Naive thymus-derived CD8-positive, alpha-beta T cell (primary cell): Measurements from ENCODE around the gene RBP3. TPM values are rescaled to one million over a fixed set of nuclear protein-coding genes. Genes with fewer than 3 reads are reported as not detected.

Experiments
- ATAC-seq, 2 donors: fragments of 150-1000 bp; cut with Tn5 transposase in 1 of 2; sonication (Bioruptor Pico), chemical (Tn5 transposase) in 1 of 2; 1 replicate in 1 of 2; 2 replicates in 1 of 2; pipeline ENCODE4 v1.10.0; 2021; ENCODE audit warnings: mild to moderate bottlenecking in 2 of 2, moderate library complexity in 2 of 2
- POLR2A ChIA-PET: fragments of 350-600 bp; sonication (Branson Sonifier 250); formaldehyde crosslinking; loops from one replicate; lab custom pipeline; 2021; ENCODE audit warnings: antibody characterized with exemption; lab: Charles Lee
- DNase-seq, 10 donors: peaks; one replicate each; pipeline versions ENCODE4 v3.0.0 to v3.0.0-alpha.2; 2020 to 2022
- H3K27ac Mint-ChIP-seq, 10 donors: one replicate each; pipeline ENCODE4 v1.8.0; 2020 to 2022; ENCODE audit warnings: mild to moderate bottlenecking in 10 of 10, mixed read lengths in 10 of 10, moderate library complexity in 4 of 10, inconsistent platforms in 1 of 10
- H3K27me3 Mint-ChIP-seq, 5 donors: one replicate each; pipeline ENCODE4 v1.8.0; 2021 to 2022; ENCODE audit warnings: mixed read lengths in 5 of 5
- H3K36me3 Mint-ChIP-seq, 3 donors: one replicate each; pipeline ENCODE4 v1.8.0; 2020 to 2022; ENCODE audit warnings: mixed read lengths in 3 of 3, mild to moderate bottlenecking in 2 of 3, inconsistent platforms in 1 of 3
- H3K4me1 Mint-ChIP-seq, 4 donors: one replicate each; pipeline ENCODE4 v1.8.0; 2021 to 2022; ENCODE audit warnings: mixed read lengths in 4 of 4
- H3K4me3 Mint-ChIP-seq, 10 donors: one replicate each; pipeline ENCODE4 v1.8.0; 2020 to 2022; ENCODE audit warnings: mild to moderate bottlenecking in 10 of 10, mixed read lengths in 10 of 10, moderate library complexity in 6 of 10, inconsistent platforms in 1 of 10
- H3K9me3 Mint-ChIP-seq, 9 donors: one replicate each; pipeline ENCODE4 v1.8.0; 2020 to 2022; ENCODE audit warnings: mixed read lengths in 9 of 9, mild to moderate bottlenecking in 3 of 9, inconsistent platforms in 1 of 9, moderate library complexity in 1 of 9
- polyA plus RNA-seq, 3 donors: library from polyadenylated mRNA; unstranded; fragments of 300-500 nt; fragmentation: Illumina TruSeq; gene quantifications; one replicate each; pipeline ENCODE4 v1.2.3, GENCODE V29; 2021
- total RNA-seq, 8 experiments: library from RNA in 2 of 8; stranded (reverse) in 2 of 8; gene quantifications; one replicate each; pipeline ENCODE4 v1.2.3 and lab custom pipeline; 2021 to 2026

The RBP3 gene
- total and polyA plus RNA-seq, 5 experiments from 2014 or later: not detected

GRCh38 chr10:47321521-47322195 lies 26.5 kb upstream of the RBP3 start:
- Mint-ChIP-seq H3K9me3 (no peaks in the 10 kb centered on the region), H3K4me3 (no peak overlapping the region), H3K27me3 (peaks cover 2 to 25% (median 6%) of the 10 kb centered on the region in 5 donors), H3K27ac (peak overlapping the region in 1 of 10 donors; percentile 2), H3K36me3 (no peaks in the 10 kb centered on the region), H3K4me1 (peaks cover 0 to 4% (median 0%) of the 10 kb centered on the region in 4 donors)
- no peak for ATAC-seq
- POLR2A ChIA-PET: no interaction called here
- DNase-seq: no peak

GRCh38 chr10:47322300-47323061 lies 25.7 kb upstream of the RBP3 start, which contains the start of gene GDF2:
GDF2 (plus strand) TSS chr10:47322454; CDS start chr10:47322669, 215 bp downstream.
- no peaks in the 10 kb centered on the region for H3K36me3 Mint-ChIP-seq
- no peaks in the 10 kb centered on the region for H3K9me3 Mint-ChIP-seq
- no peak for DNase-seq
- peak within 1 kb of the TSS in 1 of 10 donors; percentile 2 for H3K27ac Mint-ChIP-seq
- POLR2A ChIA-PET: no interaction called here
- no peak within 1 kb of the TSS for H3K4me3 Mint-ChIP-seq
- peaks cover 0 to 5% (median 0%) of the 10 kb centered on the region in 4 donors for H3K4me1 Mint-ChIP-seq
- no peak for ATAC-seq
- peaks cover 2 to 25% (median 6%) of the 10 kb centered on the region in 5 donors for H3K27me3 Mint-ChIP-seq

GRCh38 chr10:47323087-47323486 lies 25.1 kb upstream of the RBP3 start:
- ATAC-seq (no peak), DNase-seq (no peak)
- peaks cover 2 to 25% (median 6%) of the 10 kb centered on the region in 5 donors for H3K27me3 Mint-ChIP-seq
- no peak overlapping the region for H3K4me3 Mint-ChIP-seq
- peaks cover 0 to 11% (median 4%) of the 10 kb centered on the region in 4 donors for H3K4me1 Mint-ChIP-seq
- POLR2A ChIA-PET: no interaction called here
- H3K9me3 Mint-ChIP-seq: peaks cover 0 to 2% (median 0%) of the 10 kb centered on the region in 9 donors
- no peak overlapping the region for H3K27ac Mint-ChIP-seq
- no peaks in the 10 kb centered on the region for H3K36me3 Mint-ChIP-seq

GRCh38 chr10:47323636-47324296 lies 24.4 kb upstream of the RBP3 start:
- H3K27me3 Mint-ChIP-seq: peaks cover 1 to 25% (median 5%) of the 10 kb centered on the region in 5 donors
- POLR2A ChIA-PET: no interaction called here
- no peak for ATAC-seq
- no peaks in the 10 kb centered on the region for H3K36me3 Mint-ChIP-seq
- H3K4me1 Mint-ChIP-seq: peaks cover 0 to 16% (median 6%) of the 10 kb centered on the region in 4 donors
- H3K27ac Mint-ChIP-seq: no peak overlapping the region
- no peak overlapping the region for H3K4me3 Mint-ChIP-seq
- H3K9me3 Mint-ChIP-seq: peaks cover 0 to 9% (median 0%) of the 10 kb centered on the region in 9 donors
- DNase-seq: no peak

GRCh38 chr10:47325303-47326291 lies 22.6 kb upstream of the RBP3 start:
- DNase-seq (no peak), ATAC-seq (no peak)
- Mint-ChIP-seq H3K27me3 (peaks cover 0 to 25% (median 5%) of the 10 kb centered on the region in 5 donors), H3K36me3 (no peaks in the 10 kb centered on the region), H3K9me3 (peaks cover 0 to 9% (median 0%) of the 10 kb centered on the region in 9 donors), H3K4me3 (no peak overlapping the region), H3K4me1 (peaks cover 0 to 16% (median 6%) of the 10 kb centered on the region in 4 donors), H3K27ac (no peak overlapping the region)
- POLR2A ChIA-PET: no interaction called here

- Mint-ChIP-seq H3K4me1 (peaks cover 0 to 13% (median 6%) of the 10 kb centered on the region in 4 donors), H3K27ac (no peak overlapping the region), H3K4me3 (no peak overlapping the region), H3K9me3 (peaks cover 0 to 9% (median 0%) of the 10 kb centered on the region in 9 donors), H3K27me3 (peaks cover 0 to 22% (median 2%) of the 10 kb centered on the region in 5 donors), H3K36me3 (no peaks in the 10 kb centered on the region)
- POLR2A ChIA-PET: no interaction called here
- ATAC-seq: no peak
- no peak for DNase-seq
These were observed 21.7 kb upstream of the RBP3 start for GRCh38 chr10:47326306-47326926.

- Mint-ChIP-seq H3K9me3 (peaks cover 0 to 9% (median 0%) of the 10 kb centered on the region in 9 donors), H3K27ac (no peak overlapping the region), H3K4me1 (peaks cover 0 to 13% (median 6%) of the 10 kb centered on the region in 4 donors), H3K36me3 (no peaks in the 10 kb centered on the region), H3K4me3 (no peak overlapping the region), H3K27me3 (peaks cover 0 to 17% (median 2%) of the 10 kb centered on the region in 5 donors)
- POLR2A ChIA-PET: no interaction called here
- ATAC-seq (no peak), DNase-seq (no peak)
These were observed 21.2 kb upstream of the RBP3 start for GRCh38 chr10:47326927-47327330.

- Mint-ChIP-seq H3K36me3 (no peaks in the 10 kb centered on the region), H3K9me3 (peaks cover 0 to 9% (median 0%) of the 10 kb centered on the region in 9 donors), H3K4me3 (no peak overlapping the region), H3K27ac (no peak overlapping the region), H3K4me1 (peaks cover 0 to 12% (median 6%) of the 10 kb centered on the region in 4 donors), H3K27me3 (peaks cover 0 to 6% (median 0%) of the 10 kb centered on the region in 5 donors)
- ATAC-seq (no peak), DNase-seq (no peak)
- POLR2A ChIA-PET: no interaction called here
These were observed 18.3 kb upstream of the RBP3 start for GRCh38 chr10:47329855-47330254.

GRCh38 chr10:47330366-47330765 lies 17.8 kb upstream of the RBP3 start:
- Mint-ChIP-seq H3K4me1 (peaks cover 0 to 12% (median 6%) of the 10 kb centered on the region in 4 donors), H3K4me3 (no peak overlapping the region), H3K27me3 (peaks cover 0 to 8% (median 0%) of the 10 kb centered on the region in 5 donors), H3K27ac (peak overlapping the region in 1 of 10 donors; percentile 55), H3K9me3 (peaks cover 0 to 9% (median 0%) of the 10 kb centered on the region in 9 donors), H3K36me3 (no peaks in the 10 kb centered on the region)
- no peak for ATAC-seq
- no peak for DNase-seq
- POLR2A ChIA-PET: no interaction called here

GRCh38 chr10:47330804-47331203 lies 17.4 kb upstream of the RBP3 start:
- Mint-ChIP-seq H3K27me3 (peaks cover 0 to 8% (median 0%) of the 10 kb centered on the region in 5 donors), H3K9me3 (peaks cover 0 to 9% (median 0%) of the 10 kb centered on the region in 9 donors), H3K27ac (no peak overlapping the region), H3K36me3 (no peaks in the 10 kb centered on the region), H3K4me3 (no peak overlapping the region), H3K4me1 (peaks cover 0 to 12% (median 6%) of the 10 kb centered on the region in 4 donors)
- POLR2A ChIA-PET: no interaction called here
- DNase-seq: no peak
- ATAC-seq: no peak

GRCh38 chr10:47331491-47331890 lies 16.7 kb upstream of the RBP3 start:
- Mint-ChIP-seq H3K4me1 (peaks cover 0 to 12% (median 6%) of the 10 kb centered on the region in 4 donors), H3K9me3 (peaks cover 0 to 9% (median 0%) of the 10 kb centered on the region in 9 donors), H3K4me3 (no peak overlapping the region), H3K36me3 (no peaks in the 10 kb centered on the region), H3K27me3 (peaks cover 0 to 8% (median 4%) of the 10 kb centered on the region in 5 donors), H3K27ac (no peak overlapping the region)
- DNase-seq (no peak), ATAC-seq (no peak)
- POLR2A ChIA-PET: no interaction called here
